Peyer's patch (tissue), 4 donors: ENCODE data around the gene IRF2BP2.

Source experiments
- POLR2A ChIP-seq, 2 donors: fragments of 450-650 bp; IDR thresholded peaks; one replicate each; pipeline ENCODE4 v1.5.1; 2017; ENCODE audit warnings: antibody characterized with exemption in 2 of 2, mild to moderate bottlenecking in 2 of 2, moderate library complexity in 2 of 2
- TF ChIP-seq, protein P1 (sequence below), 6 experiments: fragments of 450-650 bp in 4 of 6; fragments of 200-600 bp in 2 of 6; sonication (generic) in 1 of 6; IDR thresholded peaks; one replicate each; pipeline ENCODE4 v1.5.1; 2017 to 2019; ENCODE audit warnings: antibody characterized with exemption in 6 of 6, mild to moderate bottlenecking in 3 of 6, moderate library complexity in 1 of 6

DNA sequence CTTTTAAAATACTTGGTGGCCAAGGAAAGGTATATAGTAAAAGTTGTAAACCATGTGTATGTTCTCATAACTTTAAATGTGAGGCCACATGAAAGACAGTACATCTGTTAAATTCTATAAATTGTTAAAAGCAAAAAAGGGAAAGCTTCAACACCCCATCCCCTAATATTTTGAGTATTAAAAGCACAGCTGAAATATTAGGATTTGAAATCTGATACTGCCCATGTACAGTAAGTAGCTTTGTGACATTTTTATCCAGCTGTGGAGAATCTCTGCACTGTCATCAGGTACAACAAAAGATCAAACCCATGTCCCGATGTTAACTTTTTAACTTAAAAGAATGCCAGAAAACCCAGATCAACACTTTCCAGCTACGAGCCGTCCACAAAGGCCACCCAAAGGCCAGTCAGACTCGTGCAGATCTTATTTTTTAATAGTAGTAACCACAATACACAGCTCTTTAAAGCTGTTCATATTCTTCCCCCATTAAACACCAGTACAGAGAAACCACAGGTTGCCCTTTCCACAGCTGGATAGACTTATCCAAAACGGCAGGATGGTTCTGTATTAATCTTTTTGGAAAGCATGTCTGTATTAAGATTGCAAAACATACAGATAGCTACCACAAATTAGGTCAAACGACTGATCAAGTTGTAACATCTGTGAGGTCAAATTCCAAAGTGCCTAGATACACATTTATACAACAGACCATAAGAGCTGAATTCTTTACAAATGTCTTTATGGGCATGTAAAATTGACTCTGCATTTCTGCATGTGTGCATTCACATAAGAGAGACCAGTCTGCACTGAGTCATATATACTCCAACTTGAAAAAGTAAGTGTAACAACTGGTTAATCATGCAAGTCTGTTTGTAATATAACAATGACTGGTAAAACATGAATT lies 5.2 kb downstream of the IRF2BP2 start:
- peak in 1 of 2 donors; percentile 73 for TF ChIP-seq POLR2A (IDR thresholded peaks at IDR 0.05)
- TF ChIP-seq, protein P1, sequence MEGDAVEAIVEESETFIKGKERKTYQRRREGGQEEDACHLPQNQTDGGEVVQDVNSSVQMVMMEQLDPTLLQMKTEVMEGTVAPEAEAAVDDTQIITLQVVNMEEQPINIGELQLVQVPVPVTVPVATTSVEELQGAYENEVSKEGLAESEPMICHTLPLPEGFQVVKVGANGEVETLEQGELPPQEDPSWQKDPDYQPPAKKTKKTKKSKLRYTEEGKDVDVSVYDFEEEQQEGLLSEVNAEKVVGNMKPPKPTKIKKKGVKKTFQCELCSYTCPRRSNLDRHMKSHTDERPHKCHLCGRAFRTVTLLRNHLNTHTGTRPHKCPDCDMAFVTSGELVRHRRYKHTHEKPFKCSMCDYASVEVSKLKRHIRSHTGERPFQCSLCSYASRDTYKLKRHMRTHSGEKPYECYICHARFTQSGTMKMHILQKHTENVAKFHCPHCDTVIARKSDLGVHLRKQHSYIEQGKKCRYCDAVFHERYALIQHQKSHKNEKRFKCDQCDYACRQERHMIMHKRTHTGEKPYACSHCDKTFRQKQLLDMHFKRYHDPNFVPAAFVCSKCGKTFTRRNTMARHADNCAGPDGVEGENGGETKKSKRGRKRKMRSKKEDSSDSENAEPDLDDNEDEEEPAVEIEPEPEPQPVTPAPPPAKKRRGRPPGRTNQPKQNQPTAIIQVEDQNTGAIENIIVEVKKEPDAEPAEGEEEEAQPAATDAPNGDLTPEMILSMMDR (IDR thresholded peaks at IDR 0.05) = no peak
